ENCODE data around the gene VPS37C.

VPS37C gene

GRCh38 chr11:61201476-61201875 is 40.2 kb upstream of the VPS37C start:
- Histone ChIP-seq H3K4me2 (no peak overlapping the region), H3K4me3 (IDR thresholded peaks at IDR 0.05; ENCODE audit: insufficient read depth, low read depth, low read length) (no peak overlapping the region), H3K4me1 (ENCODE audit: low read depth, poor library complexity, severe bottlenecking) (no peaks in the 10 kb centered on the region), H3K36me3 (ENCODE audit: insufficient read depth) (no peaks in the 10 kb centered on the region), H2AFZ (ENCODE audit: low read depth) (no peak overlapping the region), H3K9ac (no peak overlapping the region), H3K27ac (no peak overlapping the region), H3K27me3 (ENCODE audit: insufficient read depth, low read depth) (peaks cover 12% of the 10 kb centered on the region), H4K20me1 (ENCODE audit: insufficient read depth) (no peaks in the 10 kb centered on the region), H3K79me2 (ENCODE audit: insufficient read depth, low read depth) (no peaks in the 10 kb centered on the region)
- no peak for TF ChIP-seq CTCF (conservative IDR thresholded peaks at IDR 0.05; ENCODE audit: low read depth, low read length)

- Histone ChIP-seq H3K9ac (no peak overlapping the region), H3K27me3 (ENCODE audit: insufficient read depth, low read depth) (peaks cover 7% of the 10 kb centered on the region), H3K36me3 (ENCODE audit: insufficient read depth) (no peaks in the 10 kb centered on the region), H3K4me2 (no peak overlapping the region), H3K27ac (no peak overlapping the region), H3K4me1 (ENCODE audit: low read depth, poor library complexity, severe bottlenecking) (no peaks in the 10 kb centered on the region), H4K20me1 (ENCODE audit: insufficient read depth) (no peaks in the 10 kb centered on the region), H3K79me2 (ENCODE audit: insufficient read depth, low read depth) (no peaks in the 10 kb centered on the region), H3K4me3 (IDR thresholded peaks at IDR 0.05; ENCODE audit: insufficient read depth, low read depth, low read length) (no peak overlapping the region), H2AFZ (ENCODE audit: low read depth) (no peak overlapping the region)
- no peak for TF ChIP-seq CTCF (conservative IDR thresholded peaks at IDR 0.05; ENCODE audit: low read depth, low read length)
Observed at GRCh38 chr11:61198948-61199523, 37.8 kb upstream of the VPS37C start.

GRCh38 chr11:61198361-61198760 is 37.1 kb upstream of the VPS37C start:
- Histone ChIP-seq H3K4me3 (IDR thresholded peaks at IDR 0.05; ENCODE audit: insufficient read depth, low read depth, low read length) (no peak overlapping the region), H3K27ac (no peak overlapping the region), H3K27me3 (ENCODE audit: insufficient read depth, low read depth) (peaks cover 7% of the 10 kb centered on the region), H2AFZ (ENCODE audit: low read depth) (no peak overlapping the region), H3K79me2 (ENCODE audit: insufficient read depth, low read depth) (no peaks in the 10 kb centered on the region), H3K4me1 (ENCODE audit: low read depth, poor library complexity, severe bottlenecking) (no peaks in the 10 kb centered on the region), H3K9ac (no peak overlapping the region), H4K20me1 (ENCODE audit: insufficient read depth) (no peaks in the 10 kb centered on the region), H3K36me3 (ENCODE audit: insufficient read depth) (no peaks in the 10 kb centered on the region), H3K4me2 (no peak overlapping the region)
- no peak for TF ChIP-seq CTCF (conservative IDR thresholded peaks at IDR 0.05; ENCODE audit: low read depth, low read length)

GRCh38 chr11:61195719-61196118 is 34.5 kb upstream of the VPS37C start:
- TF ChIP-seq CTCF (conservative IDR thresholded peaks at IDR 0.05; ENCODE audit: low read depth, low read length) = no peak
- no peaks in the 10 kb centered on the region; the same call in 1 of the 2 replicates for H3K27me3 ChIP-seq (ENCODE audit: insufficient read depth, low read depth)
- no peak overlapping the region for H3K9ac ChIP-seq
- no peak overlapping the region for H3K4me3 ChIP-seq (IDR thresholded peaks at IDR 0.05; ENCODE audit: insufficient read depth, low read depth, low read length)
- no peaks in the 10 kb centered on the region for H3K79me2 ChIP-seq (ENCODE audit: insufficient read depth, low read depth)
- H3K36me3 ChIP-seq (ENCODE audit: insufficient read depth) = no peaks in the 10 kb centered on the region
- H3K4me2 ChIP-seq = no peak overlapping the region
- no peaks in the 10 kb centered on the region for H4K20me1 ChIP-seq (ENCODE audit: insufficient read depth)
- no peaks in the 10 kb centered on the region for H3K4me1 ChIP-seq (ENCODE audit: low read depth, poor library complexity, severe bottlenecking)
- H3K27ac ChIP-seq = no peak overlapping the region
- H2AFZ ChIP-seq (ENCODE audit: low read depth) = no peak overlapping the region
